NCI-H446 (cell line): ENCODE data around the gene PARM1.

Experiments
- DNase-seq, 2 experiments: peaks; one replicate each; lab custom pipeline; 2025; lab: John Stamatoyannopoulos, UW

PARM1 gene

GRCh38 chr4:75080888-75081287 is 148.0 kb downstream of the PARM1 start:
- DNase-seq: no peak

- no peak for DNase-seq
Measured at GRCh38 chr4:75081561-75081960, 148.6 kb downstream of the PARM1 start.

- no peak for DNase-seq
Measured at GRCh38 chr4:75087416-75087815, 154.5 kb downstream of the PARM1 start.

- no peak for DNase-seq
Measured at GRCh38 chr4:75087865-75088264, 154.9 kb downstream of the PARM1 start.

- DNase-seq: no peak
Measured at GRCh38 chr4:75089206-75089605, 156.3 kb downstream of the PARM1 start.

- DNase-seq: no peak
Measured at GRCh38 chr4:75099321-75099720, 166.4 kb downstream of the PARM1 start.
